Nucleus accumbens (tissue), 56 donors: Measurements from ENCODE around the gene SAMD1.
A peak's percentile ranks its signal among the peaks of the same experiment; 100 is the strongest.

ENCODE experiments used
- DNase-seq, 56 donors: peaks; one replicate each; lab custom pipeline; 2025; lab: John Stamatoyannopoulos, UW

SAMD1 gene

DNA sequence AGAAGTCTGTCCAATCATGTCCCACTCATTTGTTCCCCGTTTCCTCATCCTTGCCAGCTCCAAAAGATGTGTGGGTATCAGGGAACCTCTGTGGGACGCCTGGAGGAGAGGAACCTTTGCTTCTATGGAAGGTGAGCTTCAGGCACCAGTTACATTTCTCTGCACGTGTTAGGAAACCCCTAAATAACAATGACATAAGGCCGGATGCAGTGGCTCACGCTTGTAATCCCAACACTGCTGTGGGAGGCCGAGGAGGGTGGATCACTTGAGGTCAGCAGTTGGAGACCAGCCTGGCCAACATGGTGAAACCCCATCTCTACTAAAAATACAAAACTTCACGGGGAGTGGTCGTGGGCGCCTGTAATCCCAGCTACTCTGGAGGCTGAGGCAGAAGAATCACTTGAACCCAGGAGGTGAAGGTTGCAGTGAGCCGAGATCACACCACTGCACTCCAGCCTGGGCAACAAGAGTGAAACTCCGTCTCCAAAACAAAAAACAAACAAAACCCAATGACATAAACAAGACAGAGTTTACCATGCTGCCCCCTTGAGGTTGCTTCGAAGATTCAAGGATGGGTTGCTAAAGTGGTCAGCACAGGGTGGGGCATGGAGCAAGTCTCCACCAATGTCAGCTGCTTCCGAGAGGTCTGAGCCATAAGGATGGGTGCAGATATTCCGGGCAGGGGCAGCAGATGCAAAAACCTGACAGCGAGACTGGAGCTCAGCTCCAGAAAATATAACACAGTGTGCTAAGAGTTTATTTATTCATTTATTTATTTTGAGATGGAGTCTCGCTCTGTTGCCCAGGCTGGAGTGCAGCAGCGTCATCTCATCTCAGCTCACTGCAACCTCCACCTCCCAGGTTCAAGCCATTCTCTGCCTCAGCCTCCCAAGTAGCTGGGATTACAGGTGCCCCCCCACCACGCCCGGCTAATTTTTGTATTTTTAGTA lies 47.6 kb downstream of the SAMD1 start:
- DNase-seq, result peak in 14 of 56 donors; percentile 1 to 44 (median 12)

DNA sequence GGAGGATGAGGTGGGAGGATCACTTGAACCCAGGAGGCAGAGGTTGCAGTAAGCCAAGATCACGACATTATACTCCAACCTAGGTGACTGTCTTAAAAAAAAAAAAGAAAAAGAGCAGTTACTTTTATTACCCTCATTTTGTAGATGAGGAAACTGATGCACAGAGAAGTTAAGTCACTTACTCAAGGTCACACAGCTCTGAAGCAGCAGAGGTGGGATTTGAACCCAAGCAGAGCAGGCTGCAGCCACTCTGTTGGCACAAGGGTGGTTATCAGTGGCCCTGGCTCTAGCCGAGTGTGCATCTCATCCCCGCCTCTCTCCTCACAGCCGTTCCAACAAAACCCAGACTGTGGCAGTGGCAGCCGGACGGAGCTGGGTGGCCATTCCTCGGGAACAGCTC lies 51.4 kb downstream of the SAMD1 start:
- no peak for DNase-seq
